Stimulated activated CD4-positive, alpha-beta T cell treated with anti-CD3 and anti-CD28 coated beads, Interleukin-4, amount 100 ng/mL, for 1 hour (primary cell): ENCODE measurements around the gene UBE2K.
"Not testable (repeated sequence)": the region's sequence is repeated elsewhere in the genome, so short reads cannot be mapped to it uniquely, and the experiment has no call there.

Source experiments
- DNase-seq: peaks from one replicate; pipeline ENCODE4 v3.0.0-alpha.2; 2020

UBE2K gene

DNA sequence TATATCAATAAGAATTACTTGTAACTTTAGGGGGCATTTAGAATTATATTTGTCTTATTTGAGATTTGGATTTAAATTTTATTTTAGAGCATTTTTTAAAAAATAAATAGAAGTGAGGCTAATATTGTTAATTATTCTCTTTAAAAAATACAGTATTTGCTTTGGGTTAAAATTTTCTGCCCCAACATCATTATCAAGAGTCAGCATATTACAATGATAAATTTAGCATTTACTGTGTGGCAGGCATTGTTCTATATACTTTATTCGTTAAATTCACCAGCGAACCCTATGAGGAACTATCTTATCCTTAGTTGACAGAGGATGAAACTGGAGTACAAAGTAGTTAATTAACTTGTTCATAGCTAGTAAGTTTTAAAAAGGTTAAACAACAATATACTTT is 34.0 kb downstream of the UBE2K start:
- no peak for DNase-seq

DNA sequence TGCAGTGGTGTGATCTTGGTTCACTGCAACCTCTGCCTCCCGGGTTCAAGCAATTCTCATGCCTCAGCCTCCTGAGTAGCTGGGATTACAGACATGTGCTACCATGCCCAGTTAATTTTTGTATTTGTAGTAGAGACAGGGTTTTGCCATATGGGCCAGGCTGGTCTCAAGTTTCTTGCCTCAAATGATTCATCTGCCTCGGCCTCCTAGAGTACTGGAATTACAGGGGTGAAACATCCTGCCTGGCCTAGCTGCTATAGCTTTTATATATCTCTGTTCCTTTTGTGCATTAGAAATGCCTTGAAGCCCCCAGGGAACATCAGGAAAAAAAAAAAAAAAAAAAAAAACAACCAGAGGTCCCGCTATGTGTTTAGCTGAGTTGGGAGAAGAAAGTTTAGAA is 34.8 kb downstream of the UBE2K start:
- DNase-seq: no peak

DNA sequence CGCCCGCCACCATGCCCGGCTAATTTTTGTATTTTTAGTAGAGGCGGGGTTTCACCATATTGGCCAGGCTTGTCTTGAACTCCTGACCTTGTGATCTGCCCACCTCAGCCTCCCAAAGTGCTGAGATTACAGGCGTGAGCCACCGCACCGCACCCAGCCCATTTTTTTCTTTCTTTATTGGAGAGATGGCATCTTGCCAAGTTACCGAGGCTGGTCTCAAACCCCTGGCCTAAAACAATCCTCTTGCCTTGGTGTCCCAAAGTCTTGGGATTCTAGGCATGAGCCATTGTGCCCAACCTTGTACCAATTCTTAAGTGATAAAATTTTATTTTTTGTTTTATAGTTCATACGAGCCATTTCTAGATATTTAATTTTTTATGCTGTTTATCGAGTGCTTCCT is 41.7 kb downstream of the UBE2K start:
- not testable (repeated sequence) for DNase-seq

DNA sequence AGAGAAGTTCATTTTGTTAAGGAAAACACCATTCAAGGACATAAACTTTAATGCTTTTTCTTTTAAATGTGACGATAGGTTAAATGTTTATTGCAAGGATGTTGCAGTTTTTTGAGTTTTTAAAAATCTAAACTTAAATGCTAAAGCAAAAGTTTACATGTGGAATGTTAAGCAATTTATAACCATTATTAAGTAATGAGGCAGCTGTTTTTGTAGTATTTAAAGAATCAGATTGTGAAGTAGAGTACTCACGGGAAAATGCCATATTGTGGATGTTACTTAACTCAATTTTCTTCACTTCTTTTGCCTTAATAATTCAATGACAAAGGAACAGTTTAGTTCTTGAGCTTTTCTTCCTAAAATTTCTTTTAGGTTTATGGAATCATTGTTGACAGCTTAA is 43.5 kb downstream of the UBE2K start:
- no peak for DNase-seq

GRCh38 chr4:39745920-39746319 is 48.0 kb downstream of the UBE2K start:
- DNase-seq: no peak

DNA sequence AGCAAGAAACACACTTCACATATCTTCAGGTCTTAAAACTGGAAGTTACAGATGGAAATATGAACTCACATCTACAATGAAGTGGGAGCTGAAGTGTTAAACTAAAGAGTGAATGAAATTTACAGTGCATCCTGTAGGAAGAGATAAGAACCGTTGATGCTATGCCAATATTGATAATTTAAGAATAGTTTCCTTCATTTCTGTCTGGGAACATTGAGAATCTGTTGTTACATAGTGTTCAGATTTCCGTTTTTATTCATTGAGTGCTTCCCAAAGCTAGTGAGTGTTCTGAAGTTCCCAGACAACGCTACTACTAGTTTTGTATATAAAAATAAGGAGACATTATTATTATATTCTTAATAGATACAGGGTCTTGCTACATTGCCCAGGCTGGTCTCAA is 52.3 kb downstream of the UBE2K start:
- no peak for DNase-seq

- DNase-seq: no peak
Observed at GRCh38 chr4:39754309-39754708, 56.4 kb downstream of the UBE2K start.

DNA sequence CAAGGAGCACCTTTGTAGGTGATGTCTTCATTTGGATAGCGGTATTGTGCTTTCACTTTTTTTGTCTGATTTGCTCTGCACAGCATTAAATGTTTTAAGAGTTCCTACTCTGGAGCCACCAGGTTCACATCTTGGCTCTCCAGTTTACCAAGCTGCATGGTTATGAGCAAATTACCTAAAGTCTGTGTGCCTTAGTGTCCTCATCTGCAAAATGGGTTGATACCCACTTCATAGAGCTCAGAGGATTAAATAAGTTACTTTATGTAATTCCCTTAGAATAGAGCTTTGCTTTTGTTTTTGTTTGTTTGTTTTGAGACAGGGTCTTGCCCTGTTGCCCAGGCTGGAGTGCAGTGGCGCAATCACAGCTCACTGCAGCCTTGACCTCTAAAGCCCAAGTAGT is 58.2 kb downstream of the UBE2K start:
- DNase-seq: no peak

- no peak for DNase-seq
Observed at GRCh38 chr4:39758176-39758575, 60.2 kb downstream of the UBE2K start.

GRCh38 chr4:39759569-39759968 is 61.6 kb downstream of the UBE2K start:
- DNase-seq: no peak

- DNase-seq: no peak
Observed at GRCh38 chr4:39761005-39761667, 63.2 kb downstream of the UBE2K start.

DNA sequence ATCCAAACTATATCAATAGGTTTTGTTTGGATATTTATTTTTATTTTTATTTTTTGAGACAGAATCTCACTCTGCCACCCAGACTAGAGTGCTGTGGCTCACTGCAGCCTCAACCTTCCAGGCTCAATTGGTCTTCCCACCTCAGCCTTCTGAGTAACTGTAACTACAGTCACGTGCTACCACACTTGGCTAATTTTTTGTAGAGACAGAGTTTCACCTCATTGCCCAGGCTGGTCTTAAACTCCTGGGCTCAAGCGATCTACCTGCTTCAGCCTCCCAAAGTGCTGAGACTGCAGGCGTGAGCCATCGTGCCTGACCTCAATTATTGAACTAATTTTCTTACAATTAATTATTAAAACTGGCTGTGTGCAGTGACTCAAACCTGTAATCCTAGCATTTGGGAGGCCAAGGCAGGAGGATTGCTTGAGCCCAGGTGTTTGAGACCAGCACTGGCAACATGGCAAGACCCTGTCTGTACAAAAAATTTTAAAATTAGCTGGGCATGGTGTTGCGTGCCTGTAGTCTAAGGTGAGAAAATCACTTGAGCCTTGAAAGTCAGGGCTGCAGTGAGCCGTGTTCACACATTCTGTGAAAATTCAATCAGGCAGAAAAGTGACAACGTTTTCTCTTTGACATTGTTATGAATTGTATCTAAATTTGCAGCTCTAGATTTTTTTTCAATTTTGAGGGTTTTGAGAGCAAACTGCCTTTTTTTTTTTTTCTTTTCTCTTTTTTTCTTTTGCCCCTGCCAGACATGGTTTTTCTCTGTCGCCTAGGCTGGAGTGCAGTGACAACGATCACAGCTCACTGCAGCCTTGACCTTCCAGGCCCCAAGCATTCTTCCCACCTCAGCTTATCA is 66.0 kb downstream of the UBE2K start:
- DNase-seq: no peak

- DNase-seq: no peak
Observed at GRCh38 chr4:39770005-39770404, 72.1 kb downstream of the UBE2K start.

- no peak for DNase-seq
Observed at GRCh38 chr4:39770471-39770870, 72.5 kb downstream of the UBE2K start.

DNA sequence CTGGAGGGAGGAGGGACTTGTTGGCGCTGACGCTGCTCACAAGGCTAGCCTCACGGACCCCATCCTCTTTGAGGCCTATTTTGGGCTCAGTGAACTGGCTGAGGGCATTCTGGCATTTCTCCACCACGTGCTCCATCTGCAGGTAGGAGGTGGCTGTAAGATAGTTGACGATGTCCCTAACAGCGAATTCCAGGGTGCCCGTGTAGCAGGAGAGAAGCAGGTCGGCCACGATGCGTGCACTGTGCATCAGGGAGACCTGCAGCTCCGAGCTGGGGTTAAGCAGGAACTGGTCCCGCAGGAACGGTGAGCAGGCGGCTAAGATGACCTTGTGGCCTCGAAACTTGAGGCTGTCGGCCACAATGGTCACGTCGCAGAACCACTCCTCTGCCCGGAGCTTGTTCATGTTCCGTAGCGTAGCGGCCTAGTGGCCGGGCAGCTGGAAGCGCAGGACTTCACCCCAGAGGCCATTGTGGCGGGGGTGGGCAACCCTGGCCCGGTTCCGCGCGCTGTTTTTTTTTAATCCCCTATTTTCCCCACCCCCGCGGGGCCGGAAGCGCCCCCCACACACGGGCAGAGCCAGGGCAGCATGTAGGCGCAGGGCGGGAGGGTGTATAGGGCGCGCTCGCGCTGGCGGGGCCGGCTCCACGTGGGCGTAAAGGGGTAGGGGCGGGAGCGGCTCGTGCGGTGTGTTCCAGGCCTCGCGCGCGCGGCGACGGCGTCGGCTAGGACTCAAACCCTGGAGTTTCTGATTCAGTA is 73.2 kb downstream of the UBE2K start:
- DNase-seq: no peak

DNA sequence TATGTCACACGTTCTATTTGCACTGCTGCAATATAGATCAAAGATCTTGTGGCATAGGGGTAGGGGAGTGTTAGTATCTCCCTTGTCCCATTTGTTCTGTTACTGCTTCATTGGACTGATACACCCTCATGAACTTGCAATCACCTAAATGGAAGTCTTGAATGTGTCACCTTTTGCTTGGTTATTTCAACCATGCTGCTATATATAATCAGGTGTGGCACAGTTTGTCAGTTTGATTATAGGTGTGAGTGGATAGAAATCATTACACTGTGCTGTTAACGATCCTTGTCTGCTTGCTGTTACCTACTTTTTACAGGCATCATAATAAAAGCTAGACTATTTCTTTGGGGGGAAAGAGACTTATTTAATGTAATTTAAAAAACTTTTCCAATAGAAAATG is 84.1 kb downstream of the UBE2K start:
- not testable (repeated sequence) for DNase-seq

- no peak for DNase-seq
Observed at GRCh38 chr4:39785083-39785482, 87.1 kb downstream of the UBE2K start.

DNA sequence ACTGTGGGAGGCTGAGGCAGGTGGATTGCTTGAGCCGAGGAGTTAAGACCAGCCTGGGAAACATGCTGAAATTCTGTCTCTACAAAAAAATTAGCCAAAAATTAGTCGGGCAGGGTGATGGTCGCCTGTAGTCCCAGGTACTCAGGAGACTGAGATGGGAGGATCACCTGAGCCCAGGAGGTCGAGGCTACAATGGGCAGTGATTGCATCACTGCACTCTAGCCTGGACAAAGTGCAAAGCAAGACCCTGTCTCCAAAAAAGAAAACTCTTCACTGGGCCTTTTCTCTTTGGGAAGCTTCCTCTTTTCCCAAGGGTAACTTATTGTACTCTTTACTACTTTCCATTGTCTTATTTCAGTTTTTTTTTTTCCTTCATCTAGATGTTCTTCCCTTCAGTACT is 88.9 kb downstream of the UBE2K start:
- no peak for DNase-seq

DNA sequence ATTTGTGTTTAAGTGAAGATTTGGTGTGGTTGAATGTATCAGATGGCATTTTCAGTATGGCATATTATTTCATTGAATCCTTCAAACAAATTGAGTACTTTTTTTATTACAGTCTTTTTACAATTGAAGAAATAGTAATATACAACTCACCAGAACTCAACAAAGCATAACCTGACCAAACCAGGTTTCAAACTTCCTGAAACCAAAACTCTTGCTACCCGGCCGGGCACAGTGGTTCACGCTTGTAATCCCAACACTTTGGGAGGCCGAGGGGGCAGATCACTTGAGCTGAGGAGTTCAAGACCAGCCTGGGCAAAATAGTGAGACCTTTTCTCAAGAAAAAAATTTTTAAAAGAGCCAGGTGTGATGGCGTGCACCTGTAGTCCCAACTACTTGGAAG is 94.2 kb downstream of the UBE2K start:
- no peak for DNase-seq

- no peak for DNase-seq
Observed at GRCh38 chr4:39792529-39792928, 94.6 kb downstream of the UBE2K start.

DNA sequence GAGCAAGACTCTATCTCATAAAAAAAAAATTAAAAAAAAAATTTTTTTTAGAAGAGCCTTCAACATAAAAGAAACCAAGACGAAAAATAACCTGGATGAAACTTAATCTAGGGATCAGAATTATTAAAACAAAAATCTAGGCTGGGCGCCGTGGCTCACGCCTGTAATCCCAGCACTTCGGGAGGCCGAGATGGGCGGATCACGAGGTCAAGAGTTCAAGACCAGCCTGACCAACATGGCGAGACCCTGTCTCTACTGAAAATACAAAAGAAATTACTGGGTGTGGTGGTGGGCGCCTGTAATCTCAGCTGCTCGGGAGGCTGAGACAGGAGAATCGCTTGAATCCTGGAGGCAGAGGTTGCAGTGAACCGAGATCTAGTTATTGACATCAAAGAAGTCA is 95.0 kb downstream of the UBE2K start:
- DNase-seq: not testable (repeated sequence)

GRCh38 chr4:39802005-39802404 is 104.1 kb downstream of the UBE2K start:
- DNase-seq: no peak

DNA sequence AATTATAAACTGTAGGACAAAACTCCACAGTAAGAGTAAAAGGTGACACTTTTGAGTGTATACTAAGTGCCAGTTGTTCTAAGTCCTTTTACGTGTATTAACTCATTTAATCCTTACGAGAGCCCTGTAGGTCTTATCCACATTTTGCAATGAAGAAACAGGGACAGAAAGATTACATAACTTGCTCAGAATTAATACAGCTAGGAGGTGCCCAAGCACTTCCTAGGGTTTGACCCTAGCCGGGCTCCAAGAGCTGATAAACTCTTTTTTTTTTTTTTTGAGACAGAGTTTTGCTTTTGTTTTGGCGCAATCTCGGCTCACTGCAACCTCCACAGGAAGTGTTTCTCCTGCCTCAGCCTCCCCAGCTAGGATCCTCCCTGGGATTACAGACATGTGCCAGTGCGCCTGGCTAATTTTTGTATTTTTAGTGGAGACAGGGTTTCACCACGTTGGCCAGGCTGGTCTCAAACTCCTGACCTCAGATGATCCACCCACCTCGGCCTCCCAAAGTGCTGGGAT is 110.4 kb downstream of the UBE2K start:
- no peak for DNase-seq

DNA sequence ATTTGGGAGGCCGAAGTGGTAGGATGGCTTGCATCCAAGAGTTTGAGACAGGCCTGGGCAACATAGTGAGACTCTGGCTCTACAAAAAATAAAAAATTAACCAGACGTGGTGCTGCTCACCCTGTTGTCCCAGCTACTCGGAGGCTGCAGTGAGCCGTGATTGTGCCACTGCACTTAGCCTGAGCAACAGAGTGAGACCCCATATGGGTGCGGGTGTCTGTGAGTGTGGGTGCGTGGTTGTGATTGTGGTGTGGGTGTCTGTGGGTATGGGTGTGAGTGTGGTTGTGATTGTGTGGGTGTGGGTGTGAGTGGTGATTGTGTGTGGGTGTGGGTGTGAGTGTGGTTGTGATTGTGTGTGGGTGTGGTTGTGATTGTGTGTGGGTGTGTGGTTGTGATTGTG is 114.6 kb downstream of the UBE2K start:
- DNase-seq: no peak
